GM12891 (cell line): ENCODE data around the gene TMCC3.

Experiments used
- POLR2A ChIP-seq: IDR thresholded peaks from 2 replicates; pipeline ENCODE4 v1.6.1; 2011; ENCODE audit warnings: low read depth, low read length, control low read depth
- POLR2AphosphoS5 ChIP-seq: IDR thresholded peaks from 2 replicates; pipeline ENCODE4 v1.6.1; 2011; ENCODE audit warnings: low read depth, low read length, control low read depth

- no peak for TF ChIP-seq POLR2AphosphoS5
- no peak for TF ChIP-seq POLR2A
Measured at GRCh38 chr12:94640134-94640928, 10.0 kb downstream of the TMCC3 start.
